CD4-positive, alpha-beta T cell treated with Interleukin-12 subunit alpha and Interleukin-12 subunit beta, for 1 hour (primary cell): Measurements from ENCODE around the gene SCYGR6.

Experiments
- DNase-seq: peaks from one replicate; pipeline ENCODE4 v3.0.0-alpha.2; 2020

The SCYGR6 gene

DNA sequence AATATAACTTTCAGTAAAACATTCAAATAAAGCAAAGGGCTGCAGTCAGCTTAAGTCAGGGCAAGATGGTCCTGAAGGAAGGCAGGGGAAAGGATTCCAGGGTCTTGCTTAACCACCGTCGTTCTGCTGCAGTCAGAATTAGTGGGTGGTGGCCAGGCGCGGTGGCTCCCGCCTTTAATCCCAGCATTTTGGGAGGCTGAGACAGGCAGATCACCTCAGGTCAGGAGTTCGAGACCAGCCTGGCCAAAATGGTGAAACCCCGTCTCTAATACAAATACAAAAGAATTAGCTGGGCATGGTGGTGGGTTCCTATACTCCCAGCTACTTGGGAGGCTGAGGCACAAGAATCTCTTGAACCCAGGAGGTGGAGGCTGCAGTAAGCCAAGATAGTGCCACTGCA is 13.6 kb downstream of the SCYGR6 start:
- no peak for DNase-seq

DNA sequence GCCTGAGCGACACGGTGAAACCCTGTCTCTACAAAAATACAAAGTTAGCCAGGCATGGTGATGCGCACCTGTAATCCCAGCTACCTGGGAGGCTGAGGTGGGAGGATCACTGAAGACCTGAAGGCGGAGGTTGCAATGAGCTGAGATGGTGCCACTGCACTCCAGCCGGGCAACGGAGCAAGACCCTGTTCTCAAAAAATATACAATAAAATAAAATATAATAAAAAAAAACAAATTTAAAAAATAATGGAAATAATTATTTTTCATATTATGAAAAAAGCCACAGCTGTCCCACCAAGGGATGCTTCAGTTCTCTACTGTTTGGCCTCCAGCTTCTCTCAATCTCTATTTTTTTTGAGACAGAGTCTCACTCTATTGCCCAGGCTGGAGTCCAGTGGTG is 17.2 kb downstream of the SCYGR6 start:
- DNase-seq, result no peak

DNA sequence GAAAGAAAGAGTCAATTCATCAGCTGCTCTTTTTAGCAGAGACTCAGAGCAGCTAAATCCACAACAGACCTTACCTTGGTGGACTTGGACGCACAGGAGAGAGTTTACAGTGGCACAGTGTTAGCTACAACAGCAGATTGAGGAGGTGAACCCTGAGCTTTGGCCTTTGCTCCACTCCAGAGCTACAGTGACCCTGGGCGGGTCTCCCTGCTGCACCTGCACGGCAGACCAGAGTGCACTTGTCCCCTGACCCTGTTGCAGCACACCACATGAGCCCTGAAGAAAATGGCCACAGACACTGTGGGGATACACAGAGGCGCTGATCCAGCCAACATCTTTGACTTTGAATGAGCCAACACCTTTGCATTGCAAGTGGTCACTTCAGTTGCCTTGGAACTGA is 17.7 kb downstream of the SCYGR6 start:
- DNase-seq, result no peak

DNA sequence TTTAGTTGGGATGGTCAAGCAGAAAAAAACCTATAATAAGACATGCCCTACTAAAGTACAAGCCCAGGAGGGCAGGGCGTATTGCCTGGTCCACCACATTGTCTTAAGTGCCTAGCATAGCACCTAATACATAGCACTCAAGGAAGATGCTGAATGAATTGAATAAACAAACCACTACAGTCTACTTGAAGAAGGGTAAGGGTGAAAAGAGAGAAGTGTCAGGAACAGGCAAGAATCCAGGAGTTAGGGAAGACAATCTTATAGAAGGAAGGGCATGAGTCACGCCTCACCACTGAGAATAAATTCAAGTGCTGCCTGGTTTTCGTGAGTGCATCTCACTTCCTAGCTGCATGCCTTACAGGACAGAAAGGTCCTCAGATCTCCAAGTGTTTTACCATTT is 20.6 kb downstream of the SCYGR6 start:
- DNase-seq, result no peak

DNA sequence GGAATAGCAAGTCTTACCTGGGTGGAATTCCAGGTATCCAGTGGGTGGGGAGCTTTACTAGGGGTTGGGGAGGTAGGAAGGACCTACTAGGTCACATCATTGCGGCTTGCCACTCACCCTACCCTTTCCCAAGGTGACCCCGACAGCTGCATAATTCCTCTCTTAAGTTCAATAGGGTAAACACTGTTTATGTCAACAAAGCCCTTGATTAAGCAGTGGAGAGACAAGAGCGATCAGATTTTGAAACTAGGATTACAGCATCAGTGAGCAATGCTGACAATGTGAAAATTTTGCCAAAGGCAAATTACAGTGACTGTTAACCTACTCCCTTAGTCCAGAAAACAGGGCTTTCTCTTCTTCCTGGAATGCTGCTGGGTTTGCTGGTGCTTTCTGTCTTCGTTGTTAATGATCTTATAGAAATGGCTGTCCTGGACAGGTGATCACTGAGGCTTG is 21.3 kb downstream of the SCYGR6 start:
- no peak for DNase-seq

DNA sequence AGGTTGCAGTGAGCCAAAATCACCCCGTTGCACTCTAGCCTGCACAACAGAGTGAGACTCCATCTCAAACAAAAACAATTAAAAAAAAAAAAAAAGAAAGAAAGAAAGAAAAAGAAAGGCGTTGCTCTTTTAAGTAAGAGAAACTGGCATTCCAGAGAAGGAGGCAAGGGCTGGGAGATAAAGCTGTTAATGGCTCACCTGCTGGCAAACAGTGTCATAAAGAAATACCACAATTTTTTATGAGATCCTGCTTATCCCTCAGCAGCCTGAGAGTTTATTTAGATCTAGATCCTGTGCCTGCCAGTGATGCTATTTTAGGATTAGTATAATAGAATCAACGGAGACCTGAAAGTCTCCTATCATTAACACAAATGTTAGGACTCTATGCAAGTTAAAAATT is 23.0 kb downstream of the SCYGR6 start:
- no peak for DNase-seq

DNA sequence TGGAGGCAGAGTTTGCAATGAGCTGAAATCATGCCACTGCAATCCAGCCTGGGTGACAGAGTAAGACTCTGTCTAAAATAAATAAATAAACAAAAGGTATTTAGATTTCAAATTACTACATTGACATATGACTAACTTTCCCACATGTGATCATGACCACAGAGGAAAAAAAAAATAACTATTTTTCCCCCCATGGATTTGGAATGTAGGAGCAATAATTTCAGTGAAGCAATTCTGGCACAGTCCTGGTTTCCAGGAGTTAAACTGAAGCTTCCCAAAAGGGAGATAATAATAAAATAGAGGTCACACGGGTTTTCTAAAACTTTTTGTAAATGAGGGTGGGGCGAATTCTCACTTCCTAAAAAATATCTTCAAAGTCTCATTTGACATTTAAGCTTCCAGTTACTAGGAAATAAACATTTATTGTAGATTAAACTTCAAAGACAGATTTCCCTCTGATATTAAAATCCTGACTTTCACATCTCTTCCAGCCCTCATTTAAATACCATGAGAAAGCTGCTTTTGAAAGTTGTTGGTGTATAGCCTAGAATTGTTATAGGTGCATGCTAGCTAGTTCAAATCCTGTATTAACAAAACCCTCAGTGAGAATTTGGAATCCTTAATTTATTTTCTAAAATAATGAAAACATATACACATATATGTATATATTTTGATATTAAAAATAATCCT is 27.4 kb downstream of the SCYGR6 start:
- DNase-seq, result no peak

DNA sequence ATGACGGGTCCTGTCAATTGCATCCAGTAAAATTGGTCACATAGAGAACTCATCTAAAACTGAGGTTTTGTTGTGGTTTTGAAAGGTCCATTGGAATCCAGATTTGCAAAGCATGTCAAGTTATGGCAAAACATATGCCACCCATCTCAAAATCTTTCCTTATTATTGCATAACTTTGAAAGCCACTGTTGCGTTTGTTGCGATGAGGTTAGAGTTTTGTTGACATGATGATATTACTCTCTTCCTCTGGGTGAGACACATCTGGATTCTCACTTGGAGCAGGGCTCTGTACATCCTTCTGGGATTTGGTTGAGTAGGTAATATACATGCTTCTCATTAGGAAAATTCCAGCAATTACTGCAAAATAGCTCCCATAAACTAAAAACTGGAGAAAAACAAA is 37.4 kb downstream of the SCYGR6 start:
- DNase-seq, result no peak

DNA sequence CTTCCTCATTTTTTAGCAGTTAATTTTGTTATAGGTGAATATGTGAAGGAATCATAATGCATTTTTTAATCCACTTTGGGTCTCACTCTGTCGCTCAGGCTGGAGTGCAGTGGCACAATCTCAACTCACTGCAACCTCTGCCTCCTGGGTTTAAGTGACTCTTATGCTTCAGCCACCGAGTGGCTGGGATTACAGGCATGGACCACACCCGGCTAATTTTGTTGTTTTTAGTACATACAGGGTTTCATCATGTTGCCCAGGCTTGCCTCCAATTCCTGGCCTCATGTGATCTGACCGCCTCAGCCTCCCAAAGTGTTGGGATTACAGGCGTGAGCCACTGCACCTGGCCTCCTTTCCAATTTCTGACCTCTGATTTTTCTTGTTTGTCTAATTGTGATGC is 40.3 kb downstream of the SCYGR6 start:
- DNase-seq, result no peak

DNA sequence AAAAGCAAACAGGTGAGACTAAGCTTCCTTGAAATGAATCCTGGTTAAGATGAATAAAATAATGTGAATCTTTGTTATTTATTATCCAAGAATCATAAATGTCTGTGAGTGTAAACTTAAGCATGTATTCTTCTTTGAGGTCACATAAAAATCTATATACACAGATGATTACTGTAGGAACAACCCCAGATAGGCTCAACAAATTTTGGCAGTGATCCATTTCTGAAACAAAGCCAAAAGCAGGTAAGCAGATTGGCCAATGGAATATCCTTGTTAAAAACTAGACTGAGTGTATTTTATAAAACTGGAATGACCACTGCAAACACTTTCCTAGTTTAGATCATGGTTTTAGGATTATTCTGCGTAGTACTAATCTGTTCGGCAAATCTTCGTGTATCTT is 46.6 kb downstream of the SCYGR6 start:
- DNase-seq, result no peak

DNA sequence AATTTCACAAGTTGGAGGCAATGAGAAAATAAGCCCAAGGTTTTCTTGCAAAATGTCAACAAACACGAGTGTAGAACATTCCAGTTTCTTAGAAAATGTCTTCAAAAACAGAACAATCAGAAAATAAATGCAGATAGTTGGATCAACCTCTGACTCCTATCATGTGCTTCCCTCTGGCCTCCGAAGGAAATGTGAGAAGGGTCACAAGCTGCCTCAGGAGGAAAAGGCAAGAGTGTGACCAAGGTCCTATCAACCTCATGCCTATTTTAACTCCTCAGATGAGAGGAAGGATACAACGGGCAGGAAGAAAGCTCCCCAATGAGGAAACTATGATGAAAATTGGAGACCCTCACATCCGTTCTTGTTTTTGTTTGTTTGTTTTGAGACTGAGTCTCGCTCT is 50.1 kb downstream of the SCYGR6 start:
- no peak for DNase-seq
